Lower lobe of right lung (tissue), 2 donors: ENCODE results near the gene EPS8L2. TPM values are rescaled to one million over a fixed set of nuclear protein-coding genes. Genes with fewer than 3 reads are reported as not detected.

ENCODE experiments used
- ATAC-seq, 2 donors: fragments of 200-7000 bp; cut with Tn5 transposase; one replicate each; pipeline ENCODE4 v1.9.1; 2020 to 2022; ENCODE audit warnings: mild to moderate bottlenecking in 2 of 2, moderate library complexity in 2 of 2
- DNase-seq: peaks from one replicate; pipeline ENCODE4 v3.0.0-alpha.2; 2020
- H3K27ac ChIP-seq: fragments of 200-600 bp; one replicate; pipeline ENCODE4 v1.8.0; 2022
- H3K27me3 ChIP-seq: fragments of 200-600 bp; one replicate; pipeline ENCODE4 v1.8.0; 2022; ENCODE audit warnings: low read depth
- H3K36me3 ChIP-seq: fragments of 200-600 bp; one replicate; pipeline ENCODE4 v1.8.0; 2022; ENCODE audit warnings: mild to moderate bottlenecking
- H3K4me1 ChIP-seq: fragments of 200-600 bp; one replicate; pipeline ENCODE4 v1.8.0; 2022
- H3K4me3 ChIP-seq: fragments of 200-600 bp; one replicate; pipeline ENCODE4 v1.8.0; 2022; ENCODE audit warnings: mild to moderate bottlenecking
- H3K9me3 ChIP-seq: fragments of 200-600 bp; one replicate; pipeline ENCODE4 v1.8.0; 2022
- intact Hi-C: fragments of 100-400 bp; cut with DNase I; formaldehyde crosslinking; loops from one replicate; pipeline ENCODE4 v1.11.0; 2022
- total RNA-seq: library from RNA; stranded (reverse); fragmentation: NEBNext Ultra II Directional; extraction: Animal tissue kit (Norgen Biotek cat#: 25700); gene quantifications from one replicate; pipeline ENCODE4 v1.2.1, GENCODE V29; 2021
- TF ChIP-seq, protein P1 (sequence below): fragments of 200-600 bp; IDR thresholded peaks from one replicate; pipeline ENCODE4 v1.8.0; 2022; ENCODE audit warnings: antibody characterized with exemption, mild to moderate bottlenecking
- donor health status: DM: no; HTN: yes; CAD: no; lungs with severe emphysema.

The EPS8L2 gene
- total RNA-seq, 1 donor from 2014 or later, result 156 TPM

DNA sequence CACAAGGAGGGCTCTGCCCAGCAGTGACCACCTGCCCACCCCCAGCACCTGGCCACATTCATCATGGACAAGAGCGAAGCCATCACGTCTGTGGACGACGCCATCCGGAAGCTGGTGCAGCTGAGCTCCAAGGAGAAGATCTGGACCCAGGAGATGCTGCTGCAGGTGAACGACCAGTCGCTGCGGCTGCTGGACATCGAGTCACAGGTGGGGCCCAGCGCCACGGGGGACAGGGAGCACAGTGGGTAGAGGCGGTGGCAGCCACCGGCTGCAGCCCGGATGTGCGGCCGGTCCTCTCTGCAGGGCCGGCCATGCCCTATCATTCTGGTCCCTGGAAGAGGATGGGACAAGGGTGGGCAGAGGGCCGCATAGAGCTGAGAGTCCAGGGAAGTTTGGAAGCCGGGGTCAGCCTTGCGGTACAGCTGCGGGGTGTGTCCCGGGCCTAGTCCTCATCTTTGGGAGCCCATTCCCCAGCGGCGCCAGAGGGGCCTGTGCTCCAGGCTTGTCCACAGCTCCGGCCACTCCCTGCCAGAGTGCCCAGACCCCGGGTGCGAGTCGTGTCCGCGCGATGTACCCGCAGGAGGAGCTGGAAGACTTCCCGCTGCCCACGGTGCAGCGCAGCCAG lies 14.1 kb downstream of the EPS8L2 start:
- H3K27me3 ChIP-seq, result peaks cover 48% of the 10 kb centered on the region
- TF ChIP-seq, protein P1, sequence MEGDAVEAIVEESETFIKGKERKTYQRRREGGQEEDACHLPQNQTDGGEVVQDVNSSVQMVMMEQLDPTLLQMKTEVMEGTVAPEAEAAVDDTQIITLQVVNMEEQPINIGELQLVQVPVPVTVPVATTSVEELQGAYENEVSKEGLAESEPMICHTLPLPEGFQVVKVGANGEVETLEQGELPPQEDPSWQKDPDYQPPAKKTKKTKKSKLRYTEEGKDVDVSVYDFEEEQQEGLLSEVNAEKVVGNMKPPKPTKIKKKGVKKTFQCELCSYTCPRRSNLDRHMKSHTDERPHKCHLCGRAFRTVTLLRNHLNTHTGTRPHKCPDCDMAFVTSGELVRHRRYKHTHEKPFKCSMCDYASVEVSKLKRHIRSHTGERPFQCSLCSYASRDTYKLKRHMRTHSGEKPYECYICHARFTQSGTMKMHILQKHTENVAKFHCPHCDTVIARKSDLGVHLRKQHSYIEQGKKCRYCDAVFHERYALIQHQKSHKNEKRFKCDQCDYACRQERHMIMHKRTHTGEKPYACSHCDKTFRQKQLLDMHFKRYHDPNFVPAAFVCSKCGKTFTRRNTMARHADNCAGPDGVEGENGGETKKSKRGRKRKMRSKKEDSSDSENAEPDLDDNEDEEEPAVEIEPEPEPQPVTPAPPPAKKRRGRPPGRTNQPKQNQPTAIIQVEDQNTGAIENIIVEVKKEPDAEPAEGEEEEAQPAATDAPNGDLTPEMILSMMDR, result no peak
- H3K9me3 ChIP-seq, result no peaks in the 10 kb centered on the region
- peaks cover 24% of the 10 kb centered on the region for H3K36me3 ChIP-seq
- ATAC-seq (peak in 1 of 2 donors; percentile 1), DNase-seq (no peak)
- no peak overlapping the region for H3K27ac ChIP-seq
- intact Hi-C loops, result loop anchor here (10.0 kb wide), 1 partner anchor 55 kb away; no protein-coding TSS in a partner anchor
- H3K4me3 ChIP-seq, result no peak overlapping the region
- peaks cover 16% of the 10 kb centered on the region for H3K4me1 ChIP-seq

DNA sequence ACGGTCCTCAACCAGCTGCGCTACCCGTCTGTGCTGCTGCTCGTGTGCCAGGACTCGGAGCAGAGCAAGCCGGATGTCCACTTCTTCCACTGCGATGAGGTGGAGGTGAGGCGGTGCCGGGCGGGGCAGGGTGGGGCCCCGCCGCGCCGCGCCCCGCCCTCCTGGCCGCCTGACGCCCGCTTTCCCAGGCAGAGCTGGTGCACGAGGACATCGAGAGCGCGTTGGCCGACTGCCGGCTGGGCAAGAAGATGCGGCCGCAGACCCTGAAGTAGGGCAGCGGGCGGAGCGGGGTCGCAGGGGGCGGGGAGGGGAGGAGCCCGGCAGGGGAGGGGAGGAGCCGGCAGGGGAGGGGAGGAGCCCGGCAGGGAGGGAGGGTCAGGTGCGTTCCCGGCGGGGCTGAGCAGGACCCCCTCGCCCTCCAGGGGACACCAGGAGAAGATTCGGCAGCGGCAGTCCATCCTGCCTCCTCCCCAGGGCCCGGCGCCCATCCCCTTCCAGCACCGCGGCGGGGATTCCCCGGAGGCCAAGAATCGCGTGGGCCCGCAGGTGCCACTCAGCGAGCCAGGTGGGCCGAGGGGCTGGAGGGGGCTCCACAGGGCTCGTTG lies 14.7 kb downstream of the EPS8L2 start:
- intact Hi-C loops, result loop anchor here (10.0 kb wide), 1 partner anchor 56 kb away; no protein-coding TSS in a partner anchor
- no peak for DNase-seq
- Histone ChIP-seq H3K4me1 (peaks cover 20% of the 10 kb centered on the region), H3K9me3 (no peaks in the 10 kb centered on the region), H3K27ac (no peak overlapping the region), H3K36me3 (peaks cover 30% of the 10 kb centered on the region), H3K4me3 (no peak overlapping the region), H3K27me3 (peaks cover 54% of the 10 kb centered on the region)
- ATAC-seq, result peak in 1 of 2 donors; percentile 70
- TF ChIP-seq, protein P1, result no peak

DNA sequence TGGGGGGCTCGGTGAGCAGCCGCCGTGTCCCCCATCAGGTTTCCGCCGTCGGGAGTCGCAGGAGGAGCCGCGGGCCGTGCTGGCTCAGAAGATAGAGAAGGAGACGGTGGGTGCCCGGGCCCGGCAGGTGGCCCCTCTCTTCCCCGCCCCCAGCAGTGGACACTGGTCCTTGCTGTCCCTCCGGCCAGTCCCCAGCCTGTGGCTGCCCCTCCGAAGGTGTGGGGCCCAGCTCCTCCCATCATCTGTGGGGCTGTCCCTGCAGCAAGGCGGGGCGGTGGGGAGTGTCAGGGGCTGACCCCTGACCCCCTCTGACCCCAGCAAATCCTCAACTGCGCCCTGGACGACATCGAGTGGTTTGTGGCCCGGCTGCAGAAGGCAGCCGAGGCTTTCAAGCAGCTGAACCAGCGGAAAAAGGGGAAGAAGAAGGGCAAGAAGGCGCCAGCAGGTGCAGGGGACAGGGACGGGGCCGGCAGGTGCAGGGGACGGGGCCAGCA lies 15.3 kb downstream of the EPS8L2 start:
- peaks cover 24% of the 10 kb centered on the region for H3K4me1 ChIP-seq
- intact Hi-C loops, result loop anchor here (10.0 kb wide), 1 partner anchor 56 kb away; no protein-coding TSS in a partner anchor
- ATAC-seq, result peak in 1 of 2 donors; percentile 3
- H3K27me3 ChIP-seq, result peaks cover 60% of the 10 kb centered on the region
- H3K9me3 ChIP-seq, result no peaks in the 10 kb centered on the region
- H3K4me3 ChIP-seq, result no peak overlapping the region
- DNase-seq, result no peak
- H3K27ac ChIP-seq, result no peak overlapping the region
- H3K36me3 ChIP-seq, result peaks cover 30% of the 10 kb centered on the region
- TF ChIP-seq, protein P1, result no peak

GRCh38 chr11:721741-722345 lies 15.8 kb downstream of the EPS8L2 start:
- intact Hi-C loops, result loop anchor here (10.0 kb wide), 1 partner anchor 57 kb away; no protein-coding TSS in a partner anchor
- Histone ChIP-seq H3K27me3 (peaks cover 65% of the 10 kb centered on the region), H3K27ac (no peak overlapping the region), H3K4me1 (peaks cover 30% of the 10 kb centered on the region), H3K36me3 (peaks cover 30% of the 10 kb centered on the region), H3K4me3 (no peak overlapping the region), H3K9me3 (no peaks in the 10 kb centered on the region)
- TF ChIP-seq, protein P1, result no peak
- ATAC-seq (peak; percentile 14 to 31), DNase-seq (peak; percentile 79)

GRCh38 chr11:722346-722811 lies 16.3 kb downstream of the EPS8L2 start:
- peaks cover 30% of the 10 kb centered on the region for H3K36me3 ChIP-seq
- no peaks in the 10 kb centered on the region for H3K9me3 ChIP-seq
- DNase-seq, result no peak
- H3K4me1 ChIP-seq, result peaks cover 34% of the 10 kb centered on the region
- no peak overlapping the region for H3K4me3 ChIP-seq
- peaks cover 65% of the 10 kb centered on the region for H3K27me3 ChIP-seq
- TF ChIP-seq, protein P1, result no peak
- intact Hi-C loops, result loop anchor here (10.0 kb wide), 1 partner anchor 58 kb away; no protein-coding TSS in a partner anchor
- ATAC-seq, result no peak
- no peak overlapping the region for H3K27ac ChIP-seq
